Effector CD8-positive, alpha-beta T cell (primary cell): ENCODE measurements around the gene FAM120B.
"Not testable (repeated sequence)": the region's sequence is repeated elsewhere in the genome, so short reads cannot be mapped to it uniquely, and the experiment has no call there.

Source experiments
- DNase-seq: peaks from one replicate; lab custom pipeline; 2025; lab: John Stamatoyannopoulos, UW

Gene FAM120B

GRCh38 chr6:170297576-170298330, 8.8 kb upstream of the FAM120B start:
- DNase-seq = no peak

- DNase-seq = no peak
Observed at GRCh38 chr6:170298688-170299087, 7.9 kb upstream of the FAM120B start.

- no peak for DNase-seq
Observed at GRCh38 chr6:170301184-170301583, 5.4 kb upstream of the FAM120B start.

DNA sequence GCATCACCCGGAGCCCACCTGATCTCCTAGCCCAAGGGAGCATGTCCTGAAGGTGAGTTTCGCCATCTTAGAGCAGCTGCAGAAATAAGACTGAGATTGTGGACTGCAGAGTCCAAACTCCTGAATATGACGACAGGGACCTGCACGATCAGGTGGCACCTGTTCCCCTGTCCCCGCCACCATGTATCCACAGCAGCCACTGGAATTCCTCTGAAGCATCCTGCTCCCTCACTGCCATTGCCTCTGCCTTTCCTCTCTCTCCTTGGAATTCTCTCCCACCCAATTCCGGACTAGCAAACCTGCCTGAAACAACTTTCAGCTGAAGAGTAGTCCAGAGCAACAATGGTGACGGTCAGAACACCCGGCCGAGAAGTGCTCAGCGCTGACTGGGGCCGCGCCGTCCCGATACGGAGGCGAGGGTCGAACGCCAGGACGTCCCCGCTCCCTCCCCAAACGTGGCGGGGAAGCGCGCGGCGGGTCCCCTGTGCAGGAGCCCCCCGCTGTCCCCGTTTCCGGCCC, 694 bp upstream of the FAM120B start:
- no peak for DNase-seq

- no peak for DNase-seq
Observed at GRCh38 chr6:170307080-170307545, 555 bp downstream of the FAM120B start.

DNA sequence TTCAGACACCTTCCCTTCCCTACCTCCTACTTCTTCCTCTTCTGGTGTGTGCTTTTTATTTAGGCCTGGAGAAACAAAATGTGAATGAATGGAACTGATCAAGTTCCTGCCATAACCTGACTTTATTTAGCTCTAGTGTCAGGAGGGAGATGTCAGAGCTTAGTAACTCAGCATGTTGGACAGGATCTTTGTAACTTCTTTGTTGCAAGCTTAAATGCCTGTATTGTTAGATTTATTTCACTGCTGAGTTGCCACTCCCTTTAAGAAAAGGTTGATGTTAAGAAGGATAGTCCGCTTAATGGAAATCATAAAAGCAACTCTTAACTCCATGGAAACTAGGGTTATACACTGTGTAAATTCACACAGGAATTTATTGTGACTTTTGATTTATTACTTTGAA, 2.2 kb downstream of the FAM120B start:
- no peak for DNase-seq

DNA sequence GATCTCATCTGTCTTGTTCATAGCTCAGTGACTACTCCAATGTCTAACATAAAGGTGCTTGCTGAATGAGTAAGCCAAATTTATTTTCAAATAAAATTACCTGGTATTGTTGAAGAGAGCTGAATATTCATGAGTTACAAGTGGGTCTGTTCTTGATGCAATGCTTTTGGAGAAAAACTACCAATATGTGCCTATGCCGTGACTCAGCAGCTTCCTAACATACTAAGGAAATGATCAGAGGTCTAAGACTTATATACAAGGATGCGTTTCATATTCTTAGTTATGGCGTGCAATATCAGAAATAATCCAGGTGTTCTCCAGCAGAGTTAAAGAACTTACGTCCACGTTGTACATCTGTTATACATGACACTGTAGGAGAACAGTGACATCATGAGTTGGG, 5.1 kb downstream of the FAM120B start:
- no peak for DNase-seq

DNA sequence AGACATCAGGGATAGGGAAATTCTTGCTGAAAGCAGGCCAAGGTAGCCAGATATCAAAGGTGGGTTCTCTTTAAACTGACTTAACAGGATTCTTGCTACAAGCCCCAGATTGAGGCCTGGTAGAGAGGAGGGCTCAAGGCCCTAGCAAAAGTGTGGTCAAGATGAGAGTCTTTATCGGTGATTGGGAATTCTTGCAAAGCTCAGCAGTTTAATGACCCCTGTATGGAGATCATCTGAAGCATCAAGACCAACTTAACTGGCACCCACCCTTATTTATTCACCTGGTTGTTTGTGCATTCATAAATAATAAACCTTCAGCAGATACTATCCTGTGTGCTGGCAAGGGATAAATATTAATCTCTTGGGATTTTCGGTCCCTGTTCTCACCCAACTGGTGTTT, 6.3 kb downstream of the FAM120B start:
- no peak for DNase-seq

GRCh38 chr6:170313716-170314295, 7.2 kb downstream of the FAM120B start:
- no peak for DNase-seq

GRCh38 chr6:170314983-170315382, 8.4 kb downstream of the FAM120B start:
- no peak for DNase-seq

DNA sequence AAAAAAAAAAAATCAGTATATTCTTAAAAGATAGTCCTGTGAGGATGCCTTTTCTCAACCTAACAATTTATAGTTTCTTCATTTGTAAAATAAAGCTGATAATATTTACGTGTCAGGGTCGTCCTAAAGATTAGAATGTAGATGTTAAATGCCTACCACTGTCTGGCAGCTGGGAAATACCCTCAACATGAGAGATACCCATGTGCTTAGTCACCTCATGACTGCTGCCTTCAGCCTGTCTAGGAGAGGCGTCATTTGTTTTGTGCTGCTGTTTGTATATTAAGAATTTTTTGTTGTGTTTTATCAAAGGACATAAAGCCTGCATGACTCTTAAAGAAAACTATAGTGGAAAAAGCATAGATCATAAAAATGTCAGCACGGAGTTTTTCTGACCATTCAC, 9.5 kb downstream of the FAM120B start:
- no peak for DNase-seq

GRCh38 chr6:170317076-170317475, 10.5 kb downstream of the FAM120B start:
- DNase-seq = no peak

GRCh38 chr6:170317718-170318117, 11.2 kb downstream of the FAM120B start:
- DNase-seq = no peak

- no peak for DNase-seq
Observed at GRCh38 chr6:170329321-170329720, 22.8 kb downstream of the FAM120B start.

DNA sequence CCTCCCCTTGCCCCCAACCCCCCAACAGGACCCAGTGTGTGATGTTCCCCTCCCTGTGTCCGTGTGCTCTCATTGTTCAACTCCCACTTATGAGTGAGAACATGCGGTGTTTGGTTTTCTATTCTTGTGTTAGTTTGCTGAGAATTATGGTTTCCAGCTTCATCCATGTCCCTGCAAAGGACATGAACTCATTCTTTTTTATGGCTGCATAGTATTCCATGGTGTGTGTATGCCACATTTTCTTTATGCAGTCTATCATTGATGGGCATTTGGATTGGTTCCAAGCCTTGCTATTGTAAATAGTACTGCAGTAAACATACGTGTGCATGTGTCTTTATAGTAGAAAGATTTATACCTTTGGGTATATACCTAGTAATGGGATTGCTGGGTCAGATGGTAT, 28.6 kb downstream of the FAM120B start:
- not testable (repeated sequence) for DNase-seq

- no peak for DNase-seq
Observed at GRCh38 chr6:170344631-170345576, 38.3 kb downstream of the FAM120B start.

DNA sequence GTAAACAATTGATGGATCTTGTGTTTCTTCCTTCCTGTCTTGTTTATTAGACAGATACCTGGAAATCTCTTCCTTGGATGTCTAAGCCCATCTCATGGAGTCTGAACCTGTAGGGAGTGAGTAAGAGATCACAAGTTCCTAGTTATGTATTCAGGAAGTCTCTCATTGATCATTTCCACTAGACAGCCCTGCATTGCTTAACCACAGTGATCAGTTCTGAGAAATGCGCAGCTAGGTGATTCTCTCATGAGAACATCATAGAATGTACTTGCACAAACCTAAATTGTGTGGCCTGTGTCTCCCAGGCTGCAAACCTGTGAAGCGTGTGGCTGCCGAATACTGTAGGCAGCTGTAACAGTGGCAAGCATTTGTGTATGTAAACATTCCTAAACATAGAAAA, 39.1 kb downstream of the FAM120B start:
- DNase-seq = no peak

DNA sequence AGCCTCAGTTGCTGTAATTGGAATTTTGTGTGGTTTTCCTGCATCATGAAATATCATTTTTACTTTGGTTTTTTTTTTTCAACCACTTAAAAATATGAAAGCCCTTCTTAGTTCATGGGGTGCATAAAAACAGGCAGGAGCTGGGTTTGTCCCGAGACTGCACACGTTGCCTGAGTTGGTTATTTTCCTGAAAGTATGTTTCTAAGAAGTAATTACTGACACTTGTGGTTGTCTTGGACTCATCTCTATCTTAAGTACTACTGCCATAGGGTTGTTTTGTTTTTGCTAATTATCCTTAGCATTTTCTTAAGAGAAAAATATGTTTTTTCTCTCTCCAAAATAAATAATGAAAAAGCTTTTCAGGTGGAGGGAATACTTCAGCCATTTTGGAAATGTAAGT, 40.1 kb downstream of the FAM120B start:
- no peak for DNase-seq

GRCh38 chr6:170347091-170347490, 40.5 kb downstream of the FAM120B start:
- no peak for DNase-seq

- no peak for DNase-seq
Observed at GRCh38 chr6:170347975-170348374, 41.4 kb downstream of the FAM120B start.

GRCh38 chr6:170351456-170351855, 44.9 kb downstream of the FAM120B start:
- not testable (repeated sequence) for DNase-seq

- not testable (repeated sequence) for DNase-seq
Observed at GRCh38 chr6:170355190-170355589, 48.6 kb downstream of the FAM120B start.
